HG03469 (cell line): ENCODE data around the gene SLC24A3.

Experiments used
- ATAC-seq: cut with Tn5 transposase; IDR thresholded peaks from one replicate; pipeline ENCODE4 v1.9.1; 2021; ENCODE audit warnings: mild to moderate bottlenecking, moderate library complexity, moderate number of reproducible peaks; ENCODE audit not compliant: unreplicated experiment

The SLC24A3 gene

DNA sequence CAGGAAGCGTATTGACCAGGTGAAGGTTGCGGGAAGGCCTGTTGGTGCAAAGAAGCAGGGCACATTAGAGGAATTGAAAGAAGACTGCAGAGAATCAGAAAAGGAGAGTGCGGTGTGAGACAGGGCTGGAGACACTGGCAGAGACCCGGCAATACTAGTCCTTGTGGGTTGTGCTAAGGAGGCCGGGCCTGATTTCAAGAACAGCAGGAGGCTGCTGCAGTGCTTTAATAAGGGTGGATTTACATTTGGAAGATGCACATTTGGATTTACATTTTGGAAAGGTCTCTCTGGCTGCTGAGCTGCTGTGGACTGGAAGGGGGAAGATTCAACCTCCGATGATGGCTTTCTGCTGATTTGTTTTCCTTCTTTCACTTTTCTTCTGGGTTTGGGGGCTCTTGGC lies 167.8 kb downstream of the SLC24A3 start:
- no peak for ATAC-seq

DNA sequence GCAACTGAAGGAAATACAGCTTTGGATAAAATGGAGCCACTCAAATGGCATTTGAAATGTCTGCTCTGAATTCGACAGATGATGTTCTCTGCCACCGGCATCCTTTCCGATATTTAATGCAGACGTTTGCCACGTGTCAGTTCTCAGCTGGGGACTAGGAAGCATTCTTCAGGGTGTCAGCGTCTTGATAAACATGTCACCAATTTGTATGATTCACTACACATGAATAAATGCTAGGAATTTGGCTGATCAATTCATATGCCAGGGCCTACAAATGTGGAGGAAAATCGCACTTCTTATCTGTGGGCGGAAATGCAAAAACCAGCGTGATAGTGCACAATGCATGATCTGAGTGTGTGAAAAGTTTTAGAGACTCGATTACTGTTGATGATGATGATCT lies 169.5 kb downstream of the SLC24A3 start:
- ATAC-seq: no peak

DNA sequence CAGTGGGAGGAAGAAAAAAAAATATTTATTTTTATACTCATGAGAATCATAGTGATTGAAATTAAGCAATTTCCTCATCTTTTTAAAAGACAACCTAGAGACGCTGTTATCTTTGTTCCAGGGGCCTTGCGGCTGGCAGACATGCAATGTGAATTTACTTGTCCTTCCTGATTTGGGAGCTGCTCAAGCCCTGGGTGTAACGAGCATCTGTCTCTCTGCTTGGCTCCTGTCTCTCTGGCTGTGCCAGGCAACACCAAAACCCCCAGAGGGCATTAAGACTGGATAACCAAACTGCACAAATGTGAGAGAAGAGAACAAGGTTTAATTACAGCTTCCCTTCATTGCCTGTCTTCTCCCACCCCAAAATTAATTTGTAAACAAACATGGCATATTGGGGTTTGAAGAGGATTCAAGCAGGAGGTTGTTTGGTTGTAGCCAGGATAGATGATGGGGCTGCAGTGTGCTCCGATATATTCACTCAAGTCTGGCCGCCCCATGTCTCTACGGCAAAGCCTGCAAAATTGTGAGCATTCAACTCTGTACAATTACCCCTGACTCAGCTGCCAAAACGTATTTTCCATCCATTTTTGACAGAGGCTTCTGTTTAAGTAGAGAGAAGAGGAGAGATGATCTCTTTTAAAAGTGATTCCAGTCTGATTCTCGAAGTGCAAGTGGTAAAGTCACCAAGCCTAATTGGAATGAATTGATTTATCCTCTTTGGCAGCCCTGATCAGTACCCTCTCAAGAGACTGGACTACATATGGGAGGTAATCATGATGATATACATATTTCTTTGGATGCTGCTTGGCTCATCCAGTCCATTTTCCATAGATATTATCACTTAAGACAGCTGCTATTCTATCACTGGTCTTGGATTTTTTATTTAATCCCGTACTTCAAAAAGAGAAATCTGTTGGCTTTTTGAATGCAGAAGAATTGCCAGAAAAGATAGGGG lies 170.2 kb downstream of the SLC24A3 start:
- ATAC-seq: no peak

DNA sequence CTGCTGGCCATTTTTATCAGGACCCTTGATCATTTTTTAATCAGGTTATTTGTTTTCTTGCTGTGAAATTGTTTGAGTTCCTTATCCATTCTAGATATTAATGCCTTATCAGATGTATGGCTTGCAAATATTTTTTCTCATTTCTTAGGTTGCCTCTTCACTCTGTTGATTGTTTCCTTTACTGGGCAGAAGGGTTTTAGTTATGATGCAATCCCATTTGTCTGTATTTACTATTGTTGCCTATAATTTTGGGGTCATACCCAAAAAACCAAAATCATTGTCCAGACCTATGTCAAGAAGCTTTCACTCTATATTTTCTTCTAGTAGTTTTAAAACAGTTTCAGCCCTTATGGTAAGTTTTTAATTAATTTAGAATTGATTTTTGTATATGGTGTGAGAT lies 172.5 kb downstream of the SLC24A3 start:
- no peak for ATAC-seq

DNA sequence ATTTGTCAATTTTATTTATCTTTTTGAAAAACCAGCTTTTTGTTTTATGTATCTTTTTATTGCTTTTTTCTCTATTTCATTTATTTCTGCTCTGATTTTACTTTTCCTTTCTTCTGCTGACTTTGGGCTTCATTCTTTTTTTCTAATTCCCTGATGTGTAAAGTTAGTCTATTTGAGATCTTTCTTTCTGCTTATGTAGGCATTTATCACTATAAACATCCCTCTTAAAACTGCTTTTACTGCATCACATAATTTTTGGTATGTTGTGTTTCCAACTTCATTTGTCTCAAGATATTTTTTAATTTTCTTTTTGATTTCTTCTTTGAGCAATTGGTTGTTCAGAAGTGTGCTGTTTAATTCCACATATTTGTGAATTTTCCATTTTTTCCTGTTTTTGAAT lies 174.8 kb downstream of the SLC24A3 start:
- no peak for ATAC-seq

DNA sequence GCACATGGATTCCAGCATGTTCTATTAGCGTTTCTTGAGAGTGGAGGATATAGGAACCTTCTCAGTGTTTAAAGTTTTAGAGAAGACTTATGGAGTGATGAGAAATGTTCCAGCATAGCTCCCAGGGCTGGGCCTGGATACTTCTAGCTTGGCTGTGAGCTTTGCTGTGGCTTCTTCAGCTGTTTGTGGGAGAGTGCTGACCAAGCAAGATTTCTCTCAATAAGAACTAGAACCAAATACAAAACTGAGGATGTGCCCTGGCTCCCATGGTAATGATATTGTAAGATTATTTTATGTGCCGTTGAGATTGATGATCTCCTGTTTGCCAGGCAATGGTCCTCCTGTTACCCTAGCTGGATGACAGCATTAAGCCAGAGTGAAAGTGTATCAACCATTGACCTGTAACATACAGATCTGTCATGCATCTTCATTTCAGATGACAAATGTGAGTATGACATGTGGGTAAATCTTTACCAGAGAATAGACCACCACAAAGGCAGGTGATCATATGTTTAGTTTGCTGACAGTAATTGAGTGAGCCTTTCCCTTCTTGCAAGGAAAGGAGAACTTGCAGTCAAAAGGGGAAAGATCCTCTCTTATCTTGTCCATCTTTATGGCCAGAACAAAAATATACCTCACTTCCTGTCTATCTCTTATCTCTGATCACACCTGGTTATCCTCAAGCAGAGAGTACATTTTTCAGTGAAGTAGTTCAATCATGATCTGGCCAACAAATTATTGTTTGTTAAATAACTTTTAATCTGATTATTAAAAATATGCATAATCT lies 180.1 kb downstream of the SLC24A3 start:
- ATAC-seq: no peak

DNA sequence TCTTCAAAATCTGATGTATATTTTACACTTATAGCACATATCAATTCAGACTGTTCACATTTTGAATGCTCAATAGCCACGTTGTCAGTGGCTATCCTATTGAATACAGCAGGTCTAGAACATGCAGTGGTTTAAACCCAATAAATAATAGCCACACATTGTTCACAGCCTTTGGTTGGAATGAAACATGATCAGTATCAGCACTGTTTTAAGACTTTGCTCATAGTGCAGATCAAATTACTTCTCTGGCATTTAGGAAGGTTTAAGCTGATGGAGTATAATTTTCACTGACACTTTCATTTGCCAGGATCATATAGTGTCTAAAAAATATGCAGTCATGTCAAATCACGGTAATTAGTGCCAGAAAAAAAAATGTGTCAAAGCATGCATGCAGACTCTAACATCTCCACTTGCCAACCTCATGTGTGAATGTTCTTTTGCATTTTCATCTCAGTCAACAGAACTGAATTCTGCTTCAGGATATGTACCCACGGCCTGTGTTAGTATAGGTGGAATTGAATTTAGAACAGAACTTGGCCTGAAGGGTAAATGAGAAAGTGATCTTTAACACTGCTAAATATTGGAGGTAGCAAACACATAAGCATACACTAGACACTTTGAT lies 184.1 kb downstream of the SLC24A3 start:
- ATAC-seq: no peak

DNA sequence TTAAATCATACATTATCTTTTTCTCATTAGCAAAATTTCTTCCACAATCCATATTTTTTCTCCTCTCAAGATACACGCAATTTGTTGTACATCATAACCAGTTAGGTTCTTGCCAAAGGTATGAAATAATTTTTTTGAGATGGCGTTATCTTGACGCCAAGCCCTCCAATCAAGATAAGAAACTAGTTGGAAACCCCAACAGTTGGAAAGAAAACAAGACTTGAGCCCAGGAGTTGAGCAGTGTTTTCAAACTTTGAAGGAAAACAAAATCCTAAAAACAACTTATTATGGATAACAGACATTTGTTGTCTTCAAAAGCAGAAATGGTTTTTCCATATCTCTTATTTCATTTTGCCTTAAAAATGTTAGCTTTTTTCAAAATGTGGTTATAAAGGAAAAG lies 184.8 kb downstream of the SLC24A3 start:
- no peak for ATAC-seq

DNA sequence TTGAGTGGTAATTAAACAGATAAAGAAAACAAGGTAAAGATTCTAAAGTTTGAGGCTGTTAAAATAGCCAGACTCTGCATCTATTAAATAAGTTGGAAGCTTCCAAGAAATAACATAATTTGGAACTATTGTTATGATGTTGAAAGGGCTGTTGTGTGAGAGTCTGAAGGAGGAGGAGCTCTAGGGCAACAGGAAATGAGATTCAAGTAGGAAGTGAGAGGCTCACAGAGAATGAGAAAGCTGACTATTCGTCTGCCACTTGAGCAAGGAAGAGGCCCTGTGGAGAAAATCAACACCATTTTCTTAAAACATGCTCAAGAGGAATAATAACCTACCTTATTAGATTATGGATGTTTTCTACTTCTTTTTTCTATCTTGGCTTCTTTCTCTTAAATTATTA lies 185.2 kb downstream of the SLC24A3 start:
- no peak for ATAC-seq

DNA sequence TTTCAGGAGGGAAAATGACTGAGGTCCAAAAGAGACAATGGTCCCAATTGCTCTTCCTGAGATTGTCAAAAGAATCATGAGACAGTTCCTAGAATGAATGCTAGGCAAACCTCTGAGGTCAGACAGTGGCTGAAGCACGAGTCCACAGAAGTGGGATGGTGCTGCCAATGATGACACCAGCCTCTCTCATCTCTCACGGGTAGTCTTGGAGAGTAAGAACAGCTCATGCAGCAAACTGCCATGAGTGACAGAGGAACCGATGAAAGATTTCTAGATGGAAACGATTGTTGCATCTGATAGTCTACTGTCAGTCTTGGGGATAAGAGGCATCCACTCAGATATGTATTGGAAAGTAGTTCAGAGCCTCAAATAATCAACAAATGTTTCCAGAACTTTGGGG lies 188.7 kb downstream of the SLC24A3 start:
- ATAC-seq: no peak

DNA sequence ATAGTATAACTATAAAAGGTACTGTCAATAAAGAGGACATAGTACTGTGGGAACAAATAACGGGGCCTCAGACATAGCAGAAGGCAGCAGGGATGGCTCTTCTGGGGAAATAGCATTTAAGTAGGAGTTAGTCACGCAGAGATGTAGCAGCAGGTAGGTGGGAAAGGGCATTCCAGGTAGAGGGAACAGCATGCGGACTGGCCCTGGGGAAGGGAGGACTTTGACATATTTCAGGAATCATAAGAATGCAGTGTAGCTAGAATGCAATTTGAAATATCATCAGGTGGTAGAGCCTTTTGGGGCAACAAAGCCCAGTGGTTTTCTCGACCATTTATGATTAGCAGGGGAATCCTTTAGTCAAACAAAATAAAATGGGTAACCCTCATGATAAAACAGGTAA lies 191.1 kb downstream of the SLC24A3 start:
- ATAC-seq: no peak

DNA sequence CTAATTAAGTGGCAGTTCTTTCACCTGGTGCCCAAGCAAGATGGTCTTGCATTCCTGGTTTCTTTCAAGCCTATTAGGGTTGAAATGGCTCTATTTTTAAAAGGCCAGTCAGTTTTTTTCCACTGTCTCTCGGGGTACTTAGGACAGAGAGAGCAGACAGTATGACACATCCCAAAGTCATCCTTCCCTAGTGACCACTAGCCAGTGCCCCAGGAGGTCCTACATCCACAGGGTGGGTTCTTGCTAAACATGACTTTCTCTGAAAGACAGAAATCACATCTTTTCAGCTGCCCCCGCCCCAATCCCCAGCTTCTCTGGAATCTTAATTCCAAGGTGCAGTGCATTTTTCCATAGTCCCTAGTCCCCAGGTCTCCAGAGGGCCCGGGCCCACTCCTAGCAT lies 192.4 kb downstream of the SLC24A3 start:
- no peak for ATAC-seq

DNA sequence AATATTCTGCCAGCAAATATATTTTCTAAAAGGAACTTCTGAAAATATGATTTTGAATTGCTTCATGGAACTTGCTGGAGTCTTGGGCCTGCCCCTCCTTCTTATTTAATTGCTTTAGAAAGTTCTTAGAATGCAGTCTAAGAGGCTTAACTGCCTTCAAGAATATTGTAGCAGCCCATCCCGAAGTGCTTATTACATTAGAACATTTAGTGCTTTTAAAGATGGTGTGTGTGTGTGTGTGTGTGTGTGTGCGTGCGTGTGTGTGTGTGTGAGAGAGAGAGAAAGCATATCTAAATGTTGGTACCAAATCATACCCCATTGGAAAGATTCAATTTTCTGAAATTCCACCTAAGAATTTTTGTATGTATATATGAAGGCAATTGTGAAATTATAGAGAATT lies 193.5 kb downstream of the SLC24A3 start:
- no peak for ATAC-seq

DNA sequence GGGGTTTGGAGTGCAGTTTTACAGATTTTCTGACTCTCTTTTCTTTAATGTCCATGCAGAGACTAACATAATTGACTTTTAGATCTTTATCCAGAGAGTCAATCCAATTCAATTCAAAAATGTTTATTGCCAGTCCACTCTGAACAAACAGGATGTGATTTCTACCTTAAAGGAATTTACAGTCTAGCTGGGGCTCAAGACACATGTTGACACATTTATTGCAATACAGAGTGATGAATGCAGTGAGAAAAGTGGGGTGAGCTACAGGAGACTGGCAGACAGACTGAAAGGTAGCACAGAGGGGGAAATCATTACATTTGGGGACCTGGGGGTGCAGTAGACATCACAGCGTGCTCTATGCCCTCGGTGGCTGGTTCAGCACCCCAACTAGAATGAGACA lies 193.9 kb downstream of the SLC24A3 start:
- ATAC-seq: no peak

DNA sequence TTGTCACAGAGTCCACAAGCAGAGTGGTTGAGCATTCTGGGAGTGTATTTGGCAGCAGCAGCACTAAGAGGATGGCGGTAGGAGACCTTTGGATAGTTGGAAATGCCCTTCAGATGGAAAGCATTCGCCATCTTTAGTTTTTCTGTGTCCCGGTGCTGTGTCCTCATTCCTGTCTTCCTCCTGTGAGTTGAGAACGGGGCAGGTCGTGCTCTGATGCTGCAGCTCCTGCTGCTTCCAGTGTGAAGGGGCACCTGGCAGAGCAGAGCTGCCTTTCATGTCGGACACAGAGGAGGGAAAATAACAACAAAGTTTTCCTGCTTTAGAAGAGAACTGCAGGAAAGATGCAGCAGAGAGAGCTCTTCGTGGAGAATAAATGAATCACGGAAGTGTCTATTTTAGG lies 194.8 kb downstream of the SLC24A3 start:
- ATAC-seq: no peak

DNA sequence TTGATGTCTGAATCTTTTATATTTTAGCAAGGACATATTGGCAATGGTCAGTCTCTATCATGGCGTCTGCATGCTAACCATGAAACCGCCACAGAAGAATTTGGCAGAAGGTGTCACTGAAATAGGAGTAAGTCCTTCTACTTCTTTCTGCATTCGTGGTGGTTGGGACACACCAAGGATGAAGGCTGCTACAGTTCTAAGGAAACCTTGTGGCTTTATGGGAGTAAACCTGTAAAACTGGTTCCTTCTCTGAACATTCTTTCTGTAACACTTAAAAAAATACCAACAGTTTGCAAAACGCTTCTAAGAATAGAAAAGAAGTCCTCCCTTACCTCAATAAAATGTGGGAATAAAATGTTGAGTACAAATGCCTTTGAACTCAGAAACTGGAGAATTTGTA lies 195.3 kb downstream of the SLC24A3 start:
- no peak for ATAC-seq

DNA sequence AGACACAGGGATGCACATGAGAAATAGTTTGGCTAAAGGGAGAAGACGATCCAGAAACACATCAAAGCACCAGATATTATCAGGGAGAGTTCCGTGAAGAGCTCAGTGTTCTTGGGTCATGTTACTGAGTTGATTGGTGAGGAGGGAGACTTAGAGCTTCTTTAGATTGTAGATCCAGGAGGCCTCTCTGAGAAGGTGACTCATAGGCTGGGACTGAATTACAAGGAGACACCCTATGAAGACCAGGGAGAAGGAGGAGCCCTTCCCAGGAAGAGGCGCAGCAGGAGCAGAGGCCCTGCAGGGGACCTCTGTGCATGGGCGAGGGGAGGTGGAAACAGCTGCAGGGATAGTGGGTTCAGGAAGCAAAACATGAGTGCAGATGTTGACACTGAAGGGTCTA lies 196.5 kb downstream of the SLC24A3 start:
- ATAC-seq: no peak

DNA sequence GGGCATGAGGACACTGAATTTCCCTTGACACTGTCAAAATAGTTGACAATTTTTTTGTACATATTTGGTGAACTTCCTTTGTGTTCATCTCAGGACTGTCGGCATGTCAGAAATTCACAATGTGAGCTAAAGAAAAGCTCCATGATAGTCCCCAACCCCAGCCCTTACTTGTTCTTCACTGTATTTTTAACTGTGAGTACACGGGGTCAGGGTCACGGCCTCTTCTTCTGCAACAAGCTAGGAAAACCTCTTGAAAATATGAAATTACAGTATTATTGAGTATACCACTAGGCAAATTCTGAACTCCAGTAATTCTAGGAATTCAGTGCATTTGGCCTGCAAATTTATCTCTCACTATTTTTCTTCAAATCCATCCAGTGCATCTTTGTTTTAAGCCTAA lies 199.4 kb downstream of the SLC24A3 start:
- no peak for ATAC-seq

DNA sequence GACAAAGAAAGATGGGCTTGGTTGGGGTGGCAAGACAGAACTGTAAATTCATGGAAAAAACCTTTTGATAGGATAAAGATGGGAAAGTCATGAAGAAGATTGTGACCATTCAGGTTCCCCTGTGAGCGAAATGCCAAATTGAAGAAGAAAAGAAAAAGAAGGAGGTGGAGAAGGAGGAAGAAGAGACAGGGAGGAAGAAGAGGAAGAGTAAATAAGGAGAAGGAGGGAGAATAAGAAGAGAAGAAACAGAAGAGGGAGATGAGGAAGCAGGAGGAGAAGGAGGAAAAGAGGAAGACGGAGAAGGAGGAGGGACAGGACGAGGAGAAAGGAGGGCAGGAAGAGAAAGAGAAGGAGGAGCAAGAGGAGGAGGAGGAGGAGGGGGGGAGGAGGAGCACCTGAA lies 199.8 kb downstream of the SLC24A3 start:
- ATAC-seq: no peak

DNA sequence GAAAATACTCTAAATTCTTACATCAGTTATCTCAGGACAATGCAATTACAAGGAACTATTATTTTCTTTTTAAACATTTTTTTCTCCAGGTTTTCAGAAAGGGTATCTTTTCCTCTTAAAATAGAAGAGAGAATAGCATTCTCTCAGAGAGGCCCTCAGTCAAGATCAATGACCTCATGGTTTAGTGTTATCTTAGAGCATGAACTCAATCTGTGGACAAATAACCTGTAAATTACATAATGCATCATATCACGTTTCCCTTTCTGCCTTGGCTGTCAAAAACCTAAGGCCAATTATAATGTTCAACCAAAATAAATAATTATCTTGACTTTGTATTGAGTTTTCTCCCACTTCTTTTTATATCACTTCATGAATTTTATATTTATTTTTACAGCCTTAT lies 202.2 kb downstream of the SLC24A3 start:
- ATAC-seq: no peak

DNA sequence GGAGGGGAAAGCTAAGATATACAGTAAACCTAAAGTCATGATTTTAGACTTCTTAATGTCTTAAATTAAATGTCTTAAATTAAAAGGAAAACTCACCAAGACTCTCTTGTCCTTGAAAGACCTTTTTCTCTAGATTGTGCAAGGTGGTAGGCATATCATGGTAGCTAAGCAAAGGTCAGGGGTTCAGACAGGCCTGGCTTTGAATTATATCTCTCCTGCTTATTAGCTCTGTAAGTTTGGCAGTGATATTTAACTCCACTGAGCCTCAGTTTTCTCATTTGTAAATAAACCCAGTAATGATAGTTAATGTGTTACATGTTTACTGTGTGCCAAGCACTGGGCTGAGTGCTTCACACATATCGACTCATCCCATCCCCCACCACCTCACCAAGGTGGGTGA lies 203.3 kb downstream of the SLC24A3 start:
- ATAC-seq: no peak

DNA sequence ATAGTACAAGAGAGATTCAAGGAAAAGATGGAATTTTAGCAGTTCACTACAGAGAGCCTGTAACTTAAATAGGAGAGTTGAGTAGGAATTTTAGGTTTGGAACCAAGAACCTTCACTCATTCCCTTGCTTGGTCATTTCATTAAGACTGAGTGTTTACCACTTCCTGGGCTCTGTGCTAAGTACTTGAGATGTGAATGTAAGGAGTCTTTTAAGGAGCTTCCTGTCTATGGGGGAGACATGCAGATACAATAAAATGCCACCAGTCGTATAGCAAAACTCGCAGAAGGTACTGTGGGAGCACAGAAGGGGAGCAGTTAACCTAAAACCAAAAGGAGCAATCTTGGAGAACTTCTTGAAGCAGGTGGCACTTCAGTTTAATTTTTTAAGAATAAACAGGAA lies 204.2 kb downstream of the SLC24A3 start:
- ATAC-seq: no peak
